Measurements from ENCODE around the gene IKBIP. TPM values are rescaled to one million over a fixed set of nuclear protein-coding genes. Genes with fewer than 3 reads are reported as not detected.

Gene IKBIP
- total and polyA plus RNA-seq, 2 donors (not counting 3 experiments of a cell fraction or from before 2014, with no cell fraction given) = 12.9 to 56.8 TPM

GRCh38 chr12:98637068-98637467, 7.5 kb downstream of the IKBIP start:
- Histone ChIP-seq H2AFZ (ENCODE audit: low read depth, low read length) (no peak overlapping the region), H3K9me3 (replicated peaks; ENCODE audit: control insufficient read depth, insufficient read depth, low read length) (no peaks in the 10 kb centered on the region), H3K79me2 (ENCODE audit: control insufficient read depth, insufficient read depth, low read length) (peaks cover 70% of the 10 kb centered on the region), H3K9me1 (replicated peaks; ENCODE audit: control insufficient read depth, extremely low read depth, insufficient read depth, low read length) (no peaks in the 10 kb centered on the region), H3K27me3 (ENCODE audit: control insufficient read depth in 2 of 2, insufficient read depth in 2 of 2, low read length in 2 of 2) (no peaks in the 10 kb centered on the region), H3K4me3 (replicated peaks in 1 of 3; ENCODE audit: insufficient read depth in 1 of 3, low read depth in 1 of 3, low read length in 3 of 3) (no peak overlapping the region), H4K20me1 (replicated peaks; ENCODE audit: control insufficient read depth, extremely low read depth, insufficient read depth, low read length) (no peaks in the 10 kb centered on the region), H3K36me3 (ENCODE audit: control insufficient read depth in 2 of 2, extremely low read depth in 1 of 2, insufficient read depth in 2 of 2, low read length in 2 of 2) (peaks cover 3% of the 10 kb centered on the region in 2 experiments), H3K4me1 (ENCODE audit: control insufficient read depth, extremely low read depth, insufficient read depth, low read length) (peaks cover 29% of the 10 kb centered on the region), H3K9ac (replicated peaks; ENCODE audit: extremely low read depth, insufficient read depth, low read length) (no peak overlapping the region), H3K27ac (ENCODE audit: insufficient read depth, low read depth, low read length) (no peak overlapping the region), H3K4me2 (ENCODE audit: insufficient read depth, low read length) (no peak overlapping the region)
- no peak for FAIRE-seq
- no peak for DNase-seq (ENCODE audit: low read depth, low spot score)
- dilution Hi-C loops (cut with MboI; ENCODE audit: extremely low pct_ligation_motif_present, low sequenced_read_pairs) = no loop called here
- ChIA-PET CTCF (interaction anchor here (1.8 kb wide), 1 partner anchor 31 kb away, joined by 5 read pairs; no protein-coding TSS in a partner anchor), POLR2A (interaction anchor here (1.5 kb wide), 1 partner anchor 7 kb away, joined by 3 read pairs; the partner anchor contains the start of gene IKBIP)
- TF ChIP-seq, protein P1, sequence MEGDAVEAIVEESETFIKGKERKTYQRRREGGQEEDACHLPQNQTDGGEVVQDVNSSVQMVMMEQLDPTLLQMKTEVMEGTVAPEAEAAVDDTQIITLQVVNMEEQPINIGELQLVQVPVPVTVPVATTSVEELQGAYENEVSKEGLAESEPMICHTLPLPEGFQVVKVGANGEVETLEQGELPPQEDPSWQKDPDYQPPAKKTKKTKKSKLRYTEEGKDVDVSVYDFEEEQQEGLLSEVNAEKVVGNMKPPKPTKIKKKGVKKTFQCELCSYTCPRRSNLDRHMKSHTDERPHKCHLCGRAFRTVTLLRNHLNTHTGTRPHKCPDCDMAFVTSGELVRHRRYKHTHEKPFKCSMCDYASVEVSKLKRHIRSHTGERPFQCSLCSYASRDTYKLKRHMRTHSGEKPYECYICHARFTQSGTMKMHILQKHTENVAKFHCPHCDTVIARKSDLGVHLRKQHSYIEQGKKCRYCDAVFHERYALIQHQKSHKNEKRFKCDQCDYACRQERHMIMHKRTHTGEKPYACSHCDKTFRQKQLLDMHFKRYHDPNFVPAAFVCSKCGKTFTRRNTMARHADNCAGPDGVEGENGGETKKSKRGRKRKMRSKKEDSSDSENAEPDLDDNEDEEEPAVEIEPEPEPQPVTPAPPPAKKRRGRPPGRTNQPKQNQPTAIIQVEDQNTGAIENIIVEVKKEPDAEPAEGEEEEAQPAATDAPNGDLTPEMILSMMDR (IDR thresholded peaks at IDR 0.05; ENCODE audit: extremely low read depth in 1 of 2, insufficient read depth in 1 of 2, low read depth in 1 of 2, low read length in 2 of 2) = no peak
- TF ChIP-seq EZH2 (IDR thresholded peaks at IDR 0.05; ENCODE audit: borderline replicate concordance, low read depth, low read length, severe bottlenecking) (no peak), POLR2A (IDR thresholded peaks at IDR 0.05; ENCODE audit: low read depth, low read length) (no peak), GATA2 (IDR thresholded peaks at IDR 0.05; ENCODE audit: insufficient read depth, insufficient read length, low read depth, low read length) (no peak), POLR2AphosphoS5 (IDR thresholded peaks at IDR 0.05; ENCODE audit: insufficient read depth, low read depth, low read length) (no peak), FOS (IDR thresholded peaks at IDR 0.05; ENCODE audit: borderline replicate concordance, insufficient read depth, low read length) (no peak), JUN (IDR thresholded peaks at IDR 0.05; ENCODE audit: borderline replicate concordance, insufficient read depth, insufficient read length, low read depth) (no peak), MAX (IDR thresholded peaks at IDR 0.05; ENCODE audit: insufficient read depth, insufficient read length) (no peak), MYC (IDR thresholded peaks at IDR 0.05; ENCODE audit: low read depth, low read length) (no peak)
- intact Hi-C loops (cut with micrococcal nuclease) = no loop called here
- BruUV-seq (replicated peaks) = no TSS peak

Data from endothelial cell of umbilical vein (primary cell).